H9 (cell line): Measurements from ENCODE around the gene KCNIP4. TPM values are rescaled to one million over a fixed set of nuclear protein-coding genes. Genes with fewer than 3 reads are reported as not detected.

Experiments
- DNase-seq: peaks from one replicate; pipeline ENCODE4 v3.0.0-alpha.2; 2017
- H2AFZ ChIP-seq: one replicate; pipeline ENCODE4 v1.6.1; 2013; ENCODE audit warnings: mild to moderate bottlenecking, low read length, control low read depth, moderate library complexity
- H2AK5ac ChIP-seq: 2 replicates; pipeline ENCODE4 v1.6.1; 2013; ENCODE audit warnings: low read length, control low read depth, mixed read lengths; ENCODE audit not compliant: insufficient read length
- H2BK120ac ChIP-seq: one replicate; pipeline ENCODE4 v1.6.1; 2013; ENCODE audit warnings: low read depth, mild to moderate bottlenecking, low read length, control low read depth, inconsistent platforms; ENCODE audit not compliant: poor library complexity, severe bottlenecking
- H2BK12ac ChIP-seq: 2 replicates; pipeline ENCODE4 v1.6.1; 2013; ENCODE audit warnings: low read length, control low read depth, mixed read lengths, low read depth; ENCODE audit not compliant: insufficient read length
- H2BK15ac ChIP-seq: 2 replicates; pipeline ENCODE4 v1.6.1; 2013; ENCODE audit warnings: low read depth, low read length, control low read depth
- H2BK20ac ChIP-seq: one replicate; pipeline ENCODE4 v1.6.1; 2013; ENCODE audit warnings: low read depth, mild to moderate bottlenecking, low read length, control low read depth, inconsistent platforms; ENCODE audit not compliant: poor library complexity, severe bottlenecking
- H2BK5ac ChIP-seq: 2 replicates; pipeline ENCODE4 v1.6.1; 2013; ENCODE audit warnings: low read length, control low read depth, mixed read lengths; ENCODE audit not compliant: insufficient read length
- H3K14ac ChIP-seq: 2 replicates; pipeline ENCODE4 v1.6.1; 2013; ENCODE audit warnings: low read length, control low read depth; ENCODE audit not compliant: insufficient read depth
- H3K18ac ChIP-seq: 2 replicates; pipeline ENCODE4 v1.6.1; 2013; ENCODE audit warnings: low read depth, mild to moderate bottlenecking, mixed read lengths, low read length, control low read depth; ENCODE audit not compliant: insufficient read length
- H3K23ac ChIP-seq: 2 replicates; pipeline ENCODE4 v1.6.1; 2013; ENCODE audit warnings: low read length, control low read depth, mixed read lengths, low read depth; ENCODE audit not compliant: insufficient read length
- H3K23me2 ChIP-seq: 2 replicates; pipeline ENCODE4 v1.6.1; 2013; ENCODE audit warnings: low read depth, mild to moderate bottlenecking, mixed read lengths, low read length, control low read depth; ENCODE audit not compliant: insufficient read length, poor library complexity, severe bottlenecking
- H3K27ac ChIP-seq: 2 replicates; pipeline ENCODE4 v1.5.1; 2013; ENCODE audit warnings: low read length, control low read depth, mixed read lengths, low read depth; ENCODE audit not compliant: insufficient read length
- H3K27me3 ChIP-seq: 2 replicates; pipeline ENCODE4 v1.6.1; 2013; ENCODE audit warnings: low read length, control low read depth, inconsistent platforms; ENCODE audit not compliant: insufficient read depth
- H3K4ac ChIP-seq: 2 replicates; pipeline ENCODE4 v1.6.1; 2013; ENCODE audit warnings: low read depth, mild to moderate bottlenecking, control low read depth, inconsistent platforms, low read length, moderate library complexity
- H3K4me1 ChIP-seq: 2 replicates; pipeline ENCODE4 v1.6.1; 2013; ENCODE audit warnings: low read length, control low read depth, inconsistent platforms; ENCODE audit not compliant: insufficient read depth
- H3K4me2 ChIP-seq: 2 replicates; pipeline ENCODE4 v1.6.1; 2013; ENCODE audit warnings: low read length, control low read depth, mixed read lengths; ENCODE audit not compliant: insufficient read length, insufficient read depth
- H3K56ac ChIP-seq: 2 replicates; pipeline ENCODE4 v1.6.1; 2013; ENCODE audit warnings: low read depth, mild to moderate bottlenecking, mixed read lengths, low read length, control low read depth; ENCODE audit not compliant: insufficient read length
- H3K79me1 ChIP-seq: 2 replicates; pipeline ENCODE4 v1.6.1; 2013; ENCODE audit warnings: low read depth, mild to moderate bottlenecking, moderate library complexity, low read length, control low read depth, inconsistent platforms; ENCODE audit not compliant: insufficient read depth, poor library complexity, severe bottlenecking
- H3K79me2 ChIP-seq: 2 replicates; pipeline ENCODE4 v1.6.1; 2013; ENCODE audit warnings: low read length, control low read depth, inconsistent platforms; ENCODE audit not compliant: insufficient read depth
- H3K9ac ChIP-seq: 2 replicates; pipeline ENCODE4 v1.6.1; 2013; ENCODE audit warnings: low read length, control low read depth, mixed read lengths; ENCODE audit not compliant: insufficient read length; ENCODE audit errors: extremely low read depth
- H3K9me3 ChIP-seq: one replicate; pipeline ENCODE4 v1.6.1; 2013; ENCODE audit warnings: low read depth, low read length, inconsistent platforms; ENCODE audit not compliant: control insufficient read depth
- H3T11ph ChIP-seq: one replicate; pipeline ENCODE4 v1.6.1; 2013; ENCODE audit warnings: mild to moderate bottlenecking, low read length, control low read depth, inconsistent platforms
- H4K20me1 ChIP-seq: one replicate; pipeline ENCODE4 v1.6.1; 2013; ENCODE audit not compliant: control insufficient read depth, insufficient read length, insufficient read depth
- H4K5ac ChIP-seq: 2 replicates; pipeline ENCODE4 v1.6.1; 2013; ENCODE audit warnings: low read depth, mild to moderate bottlenecking, mixed read lengths, low read length, control low read depth; ENCODE audit not compliant: insufficient read length
- H4K8ac ChIP-seq: replicated peaks from 2 replicates; pipeline ENCODE4 v1.6.1; 2013; ENCODE audit warnings: low read length, control low read depth, mixed read lengths, low read depth; ENCODE audit not compliant: insufficient read length
- H4K91ac ChIP-seq: 2 replicates; pipeline ENCODE4 v1.6.1; 2013; ENCODE audit warnings: low read depth, mild to moderate bottlenecking, moderate library complexity, mixed read lengths, low read length, control low read depth; ENCODE audit not compliant: insufficient read length
- H3K27ac Mint-ChIP-seq, 3 experiments: 2 replicates in 2 of 3; 3 replicates in 1 of 3; pipeline ENCODE4 v1.8.0; 2020 to 2021; ENCODE audit warnings: mixed read lengths in 3 of 3, mild to moderate bottlenecking in 1 of 3, moderate library complexity in 1 of 3
- H3K27me3 Mint-ChIP-seq: 2 replicates; pipeline ENCODE4 v1.8.0; 2021; ENCODE audit warnings: low read depth, mild to moderate bottlenecking, moderate library complexity, mixed read lengths
- H3K36me3 Mint-ChIP-seq, 3 experiments: 2 replicates in 2 of 3; 3 replicates in 1 of 3; pipeline ENCODE4 v1.8.0; 2020 to 2021; ENCODE audit warnings: low read depth in 3 of 3, mixed read lengths in 3 of 3; ENCODE audit not compliant: insufficient read depth in 1 of 3
- H3K4me1 Mint-ChIP-seq, 2 experiments: 2 replicates each; pipeline ENCODE4 v1.8.0; 2020; ENCODE audit warnings: mixed read lengths in 2 of 2
- H3K4me3 Mint-ChIP-seq, 2 experiments: 2 replicates in 1 of 2; 3 replicates in 1 of 2; pipeline ENCODE4 v1.8.0; 2020 to 2021; ENCODE audit warnings: mild to moderate bottlenecking in 2 of 2, mixed read lengths in 2 of 2, moderate library complexity in 1 of 2
- H3K9me3 Mint-ChIP-seq, 2 experiments: 2 replicates in 1 of 2; 3 replicates in 1 of 2; pipeline ENCODE4 v1.8.0; 2020; ENCODE audit warnings: mild to moderate bottlenecking in 2 of 2, mixed read lengths in 2 of 2, moderate library complexity in 1 of 2
- CTCF ChIP-seq: fragments of 200-600 bp; sonication (generic); conservative IDR thresholded peaks from 3 replicates; pipeline ENCODE4 v1.8.0; 2021; ENCODE audit warnings: antibody characterized with exemption, mild to moderate bottlenecking
- WGBS: extraction: QIAGEN DNeasy Blood & Tissue Kit; methylation state at CpG from one replicate; pipeline ENCODE4 v1.1.7; 2013; ENCODE audit warnings: missing lambda C conversion rate, low lambda C conversion rate, mixed read lengths; ENCODE audit not compliant: insufficient read length; ENCODE audit errors: extremely low coverage; 5-methylcytosine and 5-hydroxymethylcytosine counted together
- total RNA-seq: library from RNA; stranded (reverse); gene quantifications from 2 replicates; pipeline ENCODE4 v1.2.1, GENCODE V29; 2021

KCNIP4 gene
- total RNA-seq, 1 experiment from 2014 or later, result not detected

- Histone ChIP-seq H2AK5ac (no peak overlapping the region), H3K56ac (no peak overlapping the region), H3K9ac (no peak overlapping the region), H4K5ac (no peak overlapping the region), H2AFZ (no peak overlapping the region), H4K8ac (no peak overlapping the region), H3K23me2 (no peaks in the 10 kb centered on the region), H4K20me1 (no peaks in the 10 kb centered on the region), H4K91ac (no peak overlapping the region), H3K79me1 (no peaks in the 10 kb centered on the region), H3T11ph (no peak overlapping the region), H2BK5ac (no peak overlapping the region), H2BK12ac (no peak overlapping the region), H3K79me2 (no peaks in the 10 kb centered on the region), H3K27me3 (no peaks in the 10 kb centered on the region), H3K4me2 (no peak overlapping the region), H2BK20ac (no peak overlapping the region), H3K23ac (no peak overlapping the region), H3K14ac (no peak overlapping the region), H2BK120ac (no peak overlapping the region), H3K4me1 (no peaks in the 10 kb centered on the region), H3K9me3 (no peaks in the 10 kb centered on the region), H3K4ac (no peak overlapping the region), H3K18ac (no peak overlapping the region), H3K27ac (no peak overlapping the region), H2BK15ac (no peak overlapping the region)
- peak; percentile 74 for DNase-seq
- TF ChIP-seq CTCF, result peak; percentile 62
- Mint-ChIP-seq H3K9me3 (no peaks in the 10 kb centered on the region), H3K27me3 (no peaks in the 10 kb centered on the region), H3K27ac (no peak overlapping the region), H3K4me1 (no peaks in the 10 kb centered on the region), H3K36me3 (peaks cover 0 to 1% (median 0%) of the 10 kb centered on the region in 3 experiments; a peak in 1 of 7 replicates), H3K4me3 (no peak overlapping the region)
- WGBS, result no CpG with 5 or more reads among the region's 3 CpGs
Measured at GRCh38 chr4:21879187-21879586, 69.4 kb downstream of the KCNIP4 start.
